K562 (cell line): ENCODE measurements around the gene SYCN. TPM values are rescaled to one million over a fixed set of nuclear protein-coding genes. Genes with fewer than 3 reads are reported as not detected.
A peak's percentile ranks its signal among the peaks of the same experiment; 100 is the strongest.

Experiments
- ATAC-seq: fragments of 200-7000 bp; cut with Tn5 transposase; 3 replicates; pipeline ENCODE4 v1.9.1; 2020; ENCODE audit warnings: moderate library complexity
- BruUV-seq: library from RNA; stranded (reverse); fragments of 400-500 nt; replicated peaks from 2 replicates; lab custom pipeline; 2021; lab: Mats Ljungman, UMichigan
- CTCF ChIA-PET: fragments of 300-600 bp; formaldehyde crosslinking; extraction: SDS; loops from one replicate; lab custom pipeline; 2021; ENCODE audit warnings: low intra/inter-chr PET ratio; lab: Yijun Ruan, JAX
- POLR2A ChIA-PET: fragments of 300-600, 350-650 bp; sonication (Branson Sonifier 250); formaldehyde crosslinking; extraction: SDS; loops from one replicate; lab custom pipeline; 2021; ENCODE audit warnings: antibody characterized with exemption, inconsistent platforms; lab: Yijun Ruan, JAX
- DNase-seq, 4 experiments: peaks; one replicate each; pipeline versions ENCODE4 v3.0.0 to v3.0.0-alpha.2; 2011 to 2018; ENCODE audit warnings: low spot score in 3 of 4, mixed read lengths in 3 of 4; ENCODE audit errors: extremely low read depth in 1 of 4
- FAIRE-seq: peaks from 2 replicates; lab custom pipeline; 2011; peaks lifted over from hg19 to GRCh38; lab: Jason Lieb, UNC
- H2AFZ ChIP-seq: 2 replicates; pipeline ENCODE4 v1.6.0; 2011; ENCODE audit warnings: low read depth, low read length, control low read depth, inconsistent platforms
- H3K27ac ChIP-seq: fragments of 200-600 bp; 3 replicates; pipeline ENCODE4 v1.8.0; 2011; ENCODE audit warnings: low read depth, mild to moderate bottlenecking, control low read depth, inconsistent platforms, low read length, moderate library complexity, mixed read lengths; ENCODE audit errors: extremely low read depth
- H3K27me3 ChIP-seq, 2 experiments: fragments of 300-600 bp in 1 of 2; 2 replicates in 1 of 2; 3 replicates in 1 of 2; pipeline versions ENCODE4 v1.6.0 to v1.8.0; 2011; ENCODE audit warnings: inconsistent platforms in 2 of 2, low read length in 2 of 2, mild to moderate bottlenecking in 1 of 2, mixed read lengths in 1 of 2, moderate library complexity in 1 of 2; ENCODE audit not compliant: control insufficient read depth in 2 of 2, insufficient read depth in 2 of 2
- H3K36me3 ChIP-seq: fragments of 300-600 bp; 3 replicates; pipeline ENCODE4 v1.8.0; 2011; ENCODE audit warnings: mild to moderate bottlenecking, low read length, inconsistent platforms; ENCODE audit not compliant: control insufficient read depth, insufficient read depth
- H3K4me1 ChIP-seq, 2 experiments: fragments of 200-600 bp in 1 of 2; replicated peaks in 1 of 2; 2 replicates in 1 of 2; 3 replicates in 1 of 2; pipeline versions ENCODE4 v1.5.1 to v1.8.0; 2011; ENCODE audit warnings: inconsistent platforms in 2 of 2, low read length in 2 of 2, mild to moderate bottlenecking in 1 of 2, mixed read lengths in 1 of 2, moderate library complexity in 1 of 2; ENCODE audit not compliant: control insufficient read depth in 2 of 2, insufficient read depth in 2 of 2
- H3K4me2 ChIP-seq: 2 replicates; pipeline ENCODE4 v1.6.1; 2011; ENCODE audit warnings: low read length, control low read depth, inconsistent platforms, mixed read lengths; ENCODE audit not compliant: insufficient read depth
- H3K4me3 ChIP-seq: fragments of 200-600 bp; sonication (generic), shearing (Covaris generic); 2 replicates; pipeline ENCODE4 v1.5.1; 2016; ENCODE audit warnings: control low read depth, inconsistent platforms
- H3K79me2 ChIP-seq: fragments of 200-600 bp; 3 replicates; pipeline ENCODE4 v1.8.0; 2011; ENCODE audit warnings: low read length, inconsistent platforms; ENCODE audit not compliant: control insufficient read depth, insufficient read depth
- H3K9ac ChIP-seq, 2 experiments: 2 replicates each; pipeline versions ENCODE4 v1.6.0 to v1.6.1; 2011; ENCODE audit warnings: low read depth in 2 of 2, low read length in 2 of 2, control low read depth in 1 of 2, inconsistent platforms in 1 of 2, mild to moderate bottlenecking in 1 of 2, mixed read lengths in 1 of 2; ENCODE audit not compliant: insufficient read depth in 1 of 2
- H3K9me1 ChIP-seq: one replicate; pipeline ENCODE4 v1.6.0; 2011; ENCODE audit warnings: inconsistent platforms, mild to moderate bottlenecking, low read length, moderate library complexity; ENCODE audit not compliant: control insufficient read depth, insufficient read depth
- H3K9me3 ChIP-seq: replicated peaks from 2 replicates; pipeline ENCODE4 v1.5.1; 2011; ENCODE audit warnings: low read depth, low read length, inconsistent platforms; ENCODE audit not compliant: control insufficient read depth, insufficient read depth
- H4K20me1 ChIP-seq: replicated peaks from 2 replicates; pipeline ENCODE4 v1.6.1; 2011; ENCODE audit warnings: low read length, inconsistent platforms, mixed read lengths; ENCODE audit not compliant: control insufficient read depth, insufficient read depth
- EGR1 ChIP-seq: fragments of 450-650 bp; conservative IDR thresholded peaks from 2 replicates; pipeline ENCODE4 v1.6.1; 2017; ENCODE audit warnings: mild to moderate bottlenecking
- HLTF ChIP-seq: fragments of 450-650 bp; IDR thresholded peaks from 2 replicates; pipeline ENCODE4 v1.6.1; 2016
- L3MBTL2 ChIP-seq: fragments of 450-650 bp; IDR thresholded peaks from 2 replicates; pipeline ENCODE4 v1.6.1; 2016; ENCODE audit warnings: mild to moderate bottlenecking, moderate library complexity
- NR1H2 ChIP-seq: sonication (generic); formaldehyde crosslinking; IDR thresholded peaks from 2 replicates; pipeline ENCODE4 v1.4.0; 2020; ENCODE audit warnings: mild to moderate bottlenecking, missing genetic modification reagents
- POLR3G ChIP-seq: IDR thresholded peaks from 2 replicates; pipeline ENCODE4 v1.6.1; 2011; ENCODE audit not compliant: insufficient read length, insufficient replicate concordance; ENCODE audit errors: extremely low read depth
- TARDBP ChIP-seq: fragments of 450-650 bp; IDR thresholded peaks from 2 replicates; pipeline ENCODE4 v1.6.1; 2016
- TEAD2 ChIP-seq: fragments of 450-650 bp; IDR thresholded peaks from 2 replicates; pipeline ENCODE4 v1.6.1; 2016; ENCODE audit warnings: missing genetic modification characterization, control low read depth, missing compliant biosample characterization
- ZFP1 ChIP-seq: fragments of 450-650 bp; formaldehyde crosslinking; IDR thresholded peaks from 2 replicates; pipeline ENCODE4 v1.4.0; 2020; ENCODE audit warnings: mild to moderate bottlenecking, mixed read lengths
- ZNF121 ChIP-seq: sonication (generic); formaldehyde crosslinking; conservative IDR thresholded peaks from 2 replicates; pipeline ENCODE4 v1.8.0; 2022; ENCODE audit warnings: missing genetic modification reagents
- ZNF589 ChIP-seq: fragments of 200-800 bp; sonication (Bioruptor generic); IDR thresholded peaks from 2 replicates; pipeline ENCODE4 v1.6.1; 2016; ENCODE audit warnings: low read depth, missing genetic modification characterization, missing compliant biosample characterization
- ZNF77 ChIP-seq: fragments of 250-450 bp; sonication (Bioruptor Pico); IDR thresholded peaks from 2 replicates; pipeline ENCODE4 v1.5.0; 2020
- WGBS: fragments of 100-300 bp; shearing (Covaris generic); methylation state at CpG from one replicate; pipeline ENCODE4 v1.1.6; 2016; ENCODE audit warnings: low coverage, mixed read lengths; ENCODE audit not compliant: insufficient coverage; ENCODE audit errors: missing lambda C conversion rate; 5-methylcytosine and 5-hydroxymethylcytosine counted together
- in situ Hi-C: fragments of 300-500 bp; cut with MboI; formaldehyde crosslinking; loops from 4 replicates; pipeline ENCODE4 v1.15.0; 2018; ENCODE audit warnings: inconsistent platforms, mixed read lengths
- intact Hi-C: fragments of 100-400 bp; cut with micrococcal nuclease; formaldehyde crosslinking; loops from 2 replicates; pipeline ENCODE4 v1.14.2; 2022
- polyA plus RNA-seq, 8 experiments: library from polyadenylated mRNA; depleted of rRNA in 4 of 8; stranded (reverse) in 5 of 8; unstranded in 3 of 8; fragments of >200 nt; fragmentation: Nextera tagmentation in 2 of 8; fragmentation: Illumina TruSeq in 1 of 8; extraction: Ambion mirVana in 2 of 8; extraction: Trizol in 1 of 8; gene quantifications; 2 replicates each; pipeline versions ENCODE4 v1.2.1 to v1.2.3, GENCODE V29; 2011 to 2014; ENCODE audit warnings: inconsistent platforms in 1 of 8, missing spikeins in 1 of 8
- total RNA-seq, 7 experiments: library from RNA; depleted of rRNA in 6 of 7; stranded (reverse); fragments of >200 nt in 6 of 7; fragmentation: Illumina TruSeq in 2 of 7; extraction: Trizol in 2 of 7; gene quantifications; 2 replicates each; pipeline versions ENCODE4 v1.2.1 to v1.2.3, GENCODE V29; 2011 to 2021; ENCODE audit warnings: low replicate concordance in 1 of 7
- TF ChIP-seq, protein P1 (sequence below): fragments of 450-650 bp; IDR thresholded peaks from 2 replicates; pipeline ENCODE4 v1.6.1; 2017; ENCODE audit warnings: mild to moderate bottlenecking, moderate library complexity
- TF ChIP-seq, protein P2 (sequence below): sonication (generic); formaldehyde crosslinking; IDR thresholded peaks from 2 replicates; pipeline ENCODE4 v1.8.1; 2023; ENCODE audit warnings: mild to moderate bottlenecking, missing genetic modification reagents, moderate library complexity

The SYCN gene
- total and polyA plus RNA-seq, 9 of the 15 experiments (the other 6 are each of a cell fraction or from before 2014, with no cell fraction given), result not detected

DNA sequence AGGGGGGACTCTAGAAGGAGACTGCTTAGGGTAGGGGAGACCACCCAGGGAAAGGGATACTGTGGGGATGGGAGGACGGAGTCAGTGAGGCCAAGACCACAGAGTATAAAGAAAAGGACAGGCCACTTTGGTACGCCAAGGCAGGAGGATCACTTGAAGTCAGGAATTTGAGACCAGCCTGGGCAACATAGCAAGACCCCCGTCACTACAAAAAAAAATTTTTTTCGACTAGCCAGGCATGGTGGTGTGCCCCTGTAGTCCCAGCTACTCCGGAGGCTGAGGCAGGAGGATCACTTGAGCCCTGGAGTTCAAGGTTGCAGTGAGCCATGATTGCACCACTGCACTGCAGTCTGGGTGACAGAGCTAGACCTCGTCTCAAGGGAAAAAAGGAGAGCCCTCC lies 34.1 kb upstream of the SYCN start:
- peaks cover 0 to 8% of the 10 kb centered on the region in 2 experiments; a peak in 3 of 5 replicates for H3K4me1 ChIP-seq
- ATAC-seq (no peak), DNase-seq (no peak), FAIRE-seq (peak; percentile 54)
- ChIA-PET CTCF (no interaction called here), POLR2A (interaction anchor here (0.7 to 0.9 kb wide), 2 partner anchors 20 to 70 kb away, joined by 3 read pairs; no protein-coding TSS in a partner anchor)
- intact Hi-C loops (no loop called here), in situ Hi-C loops (no loop called here)
- TF ChIP-seq ZNF121 (CRISPR knock-in tag) (peak; percentile 83), ZNF77 (no peak), ZFP1 (CRISPR knock-in tag) (no peak)
- H3K9ac ChIP-seq, result peak overlapping the region in 1 of 2 experiments; percentile 78; a peak in 2 of 4 replicates
- WGBS, result 45% methylated on average over 4 of the region's 6 CpGs
- no peaks in the 10 kb centered on the region for H3K36me3 ChIP-seq
- no peaks in the 10 kb centered on the region; a peak in 1 of 5 replicates for H3K27me3 ChIP-seq
- no peak overlapping the region for H3K4me3 ChIP-seq
- no TSS peak for BruUV-seq
- no peak overlapping the region for H3K27ac ChIP-seq
- no peaks in the 10 kb centered on the region for H3K9me3 ChIP-seq
- H3K9me1 ChIP-seq, result no peaks in the 10 kb centered on the region
- no peaks in the 10 kb centered on the region for H3K79me2 ChIP-seq
- H3K4me2 ChIP-seq, result no peak overlapping the region
- H2AFZ ChIP-seq, result peak overlapping the region; percentile 86; the same call in 1 of the 2 replicates
- H4K20me1 ChIP-seq, result no peaks in the 10 kb centered on the region

DNA sequence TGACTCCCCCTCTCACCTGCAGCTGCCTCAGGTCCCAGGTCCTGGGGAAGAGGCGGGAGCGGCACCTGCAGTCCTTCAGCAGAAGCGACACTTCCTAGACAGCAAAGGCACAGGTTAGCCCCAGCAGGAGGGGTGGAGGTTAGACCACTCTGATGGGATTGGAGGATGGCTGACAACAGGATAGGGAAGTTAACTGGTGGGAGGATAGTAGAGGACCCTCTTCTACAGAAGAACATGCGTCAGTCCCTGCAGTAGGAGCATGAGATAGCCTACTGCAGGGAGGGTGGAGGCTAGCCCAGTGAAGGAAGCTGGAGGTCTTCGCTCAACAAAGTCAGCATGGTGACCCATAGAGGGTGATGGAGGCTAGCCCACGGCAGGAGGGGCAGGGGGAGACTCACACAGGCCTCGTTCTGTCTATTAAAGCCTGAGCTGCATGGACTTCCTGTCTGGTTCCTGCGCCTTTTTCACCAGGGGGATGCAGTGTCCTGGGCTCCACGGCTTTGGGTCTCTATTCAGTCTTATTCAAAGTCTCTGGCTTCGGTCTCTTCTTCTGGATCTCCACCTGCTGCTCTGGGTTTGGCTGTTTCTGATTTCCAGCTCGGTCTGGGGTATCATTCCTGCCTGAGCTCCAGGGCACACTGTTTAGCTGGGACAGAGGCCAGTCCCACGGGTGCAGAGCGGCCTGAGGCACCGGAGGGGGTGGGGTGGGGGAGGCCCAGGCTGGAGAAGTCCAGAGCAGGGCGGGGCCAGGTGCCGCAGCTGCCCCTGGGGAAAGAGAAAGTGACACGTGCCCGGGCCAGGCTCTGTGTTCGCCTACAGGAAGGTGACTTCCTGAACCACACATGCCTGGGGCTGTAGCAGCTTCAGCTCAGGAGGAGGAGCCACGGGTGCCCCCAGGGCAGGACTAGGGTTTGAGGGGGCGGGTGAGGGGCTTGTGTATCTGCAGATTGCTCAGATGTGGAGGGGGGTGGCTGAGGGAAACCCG lies 33.4 kb upstream of the SYCN start:
- Histone ChIP-seq H2AFZ (peak overlapping the region; percentile 86), H3K27ac (no peak overlapping the region), H3K9ac (peak overlapping the region in 1 of 2 experiments; percentile 78; a peak in 2 of 4 replicates), H3K9me3 (no peaks in the 10 kb centered on the region), H4K20me1 (no peaks in the 10 kb centered on the region), H3K4me2 (no peak overlapping the region), H3K4me3 (no peak overlapping the region), H3K27me3 (peaks cover 0 to 4% of the 10 kb centered on the region in 2 experiments; a peak in 1 of 5 replicates), H3K4me1 (peaks cover 0 to 8% of the 10 kb centered on the region in 2 experiments; a peak in 3 of 5 replicates), H3K79me2 (no peaks in the 10 kb centered on the region), H3K36me3 (no peaks in the 10 kb centered on the region), H3K9me1 (no peaks in the 10 kb centered on the region)
- ChIA-PET POLR2A (interaction anchor here (0.7 to 0.9 kb wide), 3 partner anchors 21 to 120 kb away, joined by 3 read pairs; no protein-coding TSS in a partner anchor), CTCF (no interaction called here)
- no TSS peak for BruUV-seq
- intact Hi-C loops (no loop called here), in situ Hi-C loops (no loop called here)
- ATAC-seq (peak; percentile 88), FAIRE-seq (no peak), DNase-seq (peak; percentile 37 to 78 (median 64))
- 35% methylated on average over 14 of the region's 22 CpGs for WGBS
- TF ChIP-seq TARDBP (no peak), HLTF (peak; percentile 69; the same call in 1 of the 2 replicates), NR1H2 (CRISPR knock-in tag) (no peak), POLR3G (no peak), EGR1 (peak; percentile 35; the same call in 1 of the 2 replicates), TEAD2 (tag) (no peak), L3MBTL2 (peak; percentile 55; the same call in 1 of the 2 replicates), ZNF589 (CRISPR knock-in tag) (no peak)
- TF ChIP-seq, protein P1, sequence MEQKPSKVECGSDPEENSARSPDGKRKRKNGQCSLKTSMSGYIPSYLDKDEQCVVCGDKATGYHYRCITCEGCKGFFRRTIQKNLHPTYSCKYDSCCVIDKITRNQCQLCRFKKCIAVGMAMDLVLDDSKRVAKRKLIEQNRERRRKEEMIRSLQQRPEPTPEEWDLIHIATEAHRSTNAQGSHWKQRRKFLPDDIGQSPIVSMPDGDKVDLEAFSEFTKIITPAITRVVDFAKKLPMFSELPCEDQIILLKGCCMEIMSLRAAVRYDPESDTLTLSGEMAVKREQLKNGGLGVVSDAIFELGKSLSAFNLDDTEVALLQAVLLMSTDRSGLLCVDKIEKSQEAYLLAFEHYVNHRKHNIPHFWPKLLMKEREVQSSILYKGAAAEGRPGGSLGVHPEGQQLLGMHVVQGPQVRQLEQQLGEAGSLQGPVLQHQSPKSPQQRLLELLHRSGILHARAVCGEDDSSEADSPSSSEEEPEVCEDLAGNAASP, result no peak
- TF ChIP-seq, protein P2, sequence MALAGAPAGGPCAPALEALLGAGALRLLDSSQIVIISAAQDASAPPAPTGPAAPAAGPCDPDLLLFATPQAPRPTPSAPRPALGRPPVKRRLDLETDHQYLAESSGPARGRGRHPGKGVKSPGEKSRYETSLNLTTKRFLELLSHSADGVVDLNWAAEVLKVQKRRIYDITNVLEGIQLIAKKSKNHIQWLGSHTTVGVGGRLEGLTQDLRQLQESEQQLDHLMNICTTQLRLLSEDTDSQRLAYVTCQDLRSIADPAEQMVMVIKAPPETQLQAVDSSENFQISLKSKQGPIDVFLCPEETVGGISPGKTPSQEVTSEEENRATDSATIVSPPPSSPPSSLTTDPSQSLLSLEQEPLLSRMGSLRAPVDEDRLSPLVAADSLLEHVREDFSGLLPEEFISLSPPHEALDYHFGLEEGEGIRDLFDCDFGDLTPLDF, result no peak
